Fibroblast of villous mesenchyme (primary cell): Measurements from ENCODE around the gene ITGA6. TPM values are rescaled to one million over a fixed set of nuclear protein-coding genes. Genes with fewer than 3 reads are reported as not detected.
A peak's percentile ranks its signal among the peaks of the same experiment; 100 is the strongest.

Source experiments
- DNase-seq: peaks from one replicate; pipeline ENCODE4 v3.0.0-alpha.2; 2010; ENCODE audit warnings: low read depth
- H3K4me3 ChIP-seq: 2 replicates; pipeline ENCODE4 v1.5.1; 2011; ENCODE audit warnings: low read depth, mild to moderate bottlenecking, low read length
- CTCF ChIP-seq: IDR thresholded peaks from 2 replicates; pipeline ENCODE4 v1.5.1; 2012; ENCODE audit warnings: low read depth, mild to moderate bottlenecking, low read length; ENCODE audit not compliant: insufficient read depth
- total RNA-seq: library from RNA; depleted of rRNA; stranded (reverse); fragments of >200 nt; gene quantifications from 2 replicates; pipeline ENCODE4 v1.2.3, GENCODE V29; 2012

ITGA6 gene
- total RNA-seq, 1 donor, result 131 TPM

GRCh38 chr2:172470958-172471922, 43.9 kb downstream of the ITGA6 start:
- no peak overlapping the region for H3K4me3 ChIP-seq
- DNase-seq, result no peak
- TF ChIP-seq CTCF, result no peak

GRCh38 chr2:172472446-172473033, 45.2 kb downstream of the ITGA6 start:
- DNase-seq, result no peak
- H3K4me3 ChIP-seq, result no peak overlapping the region
- TF ChIP-seq CTCF, result no peak

DNA sequence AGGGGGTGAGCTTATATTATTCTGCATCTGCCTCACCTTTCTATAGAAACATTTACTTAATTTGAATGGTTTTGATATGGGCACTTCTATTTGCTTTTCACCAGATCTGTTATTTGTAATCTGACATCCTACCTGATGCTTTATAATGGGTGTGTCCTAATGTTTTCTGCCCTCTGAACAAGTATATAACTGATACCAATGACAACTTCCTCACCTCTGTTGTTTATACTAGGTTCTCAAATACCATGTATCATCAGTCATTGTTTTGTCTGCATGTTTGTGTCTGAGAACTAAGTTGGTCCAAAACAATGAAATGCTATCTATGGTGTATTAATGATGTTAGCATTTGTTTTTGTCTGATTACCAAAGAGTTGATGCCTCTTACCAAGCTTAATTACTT, 45.8 kb downstream of the ITGA6 start:
- no peak overlapping the region for H3K4me3 ChIP-seq
- no peak for DNase-seq
- no peak for TF ChIP-seq CTCF

- no peak for TF ChIP-seq CTCF
- DNase-seq, result no peak
- no peak overlapping the region for H3K4me3 ChIP-seq
Measured at GRCh38 chr2:172478353-172478752, 51.0 kb downstream of the ITGA6 start.

DNA sequence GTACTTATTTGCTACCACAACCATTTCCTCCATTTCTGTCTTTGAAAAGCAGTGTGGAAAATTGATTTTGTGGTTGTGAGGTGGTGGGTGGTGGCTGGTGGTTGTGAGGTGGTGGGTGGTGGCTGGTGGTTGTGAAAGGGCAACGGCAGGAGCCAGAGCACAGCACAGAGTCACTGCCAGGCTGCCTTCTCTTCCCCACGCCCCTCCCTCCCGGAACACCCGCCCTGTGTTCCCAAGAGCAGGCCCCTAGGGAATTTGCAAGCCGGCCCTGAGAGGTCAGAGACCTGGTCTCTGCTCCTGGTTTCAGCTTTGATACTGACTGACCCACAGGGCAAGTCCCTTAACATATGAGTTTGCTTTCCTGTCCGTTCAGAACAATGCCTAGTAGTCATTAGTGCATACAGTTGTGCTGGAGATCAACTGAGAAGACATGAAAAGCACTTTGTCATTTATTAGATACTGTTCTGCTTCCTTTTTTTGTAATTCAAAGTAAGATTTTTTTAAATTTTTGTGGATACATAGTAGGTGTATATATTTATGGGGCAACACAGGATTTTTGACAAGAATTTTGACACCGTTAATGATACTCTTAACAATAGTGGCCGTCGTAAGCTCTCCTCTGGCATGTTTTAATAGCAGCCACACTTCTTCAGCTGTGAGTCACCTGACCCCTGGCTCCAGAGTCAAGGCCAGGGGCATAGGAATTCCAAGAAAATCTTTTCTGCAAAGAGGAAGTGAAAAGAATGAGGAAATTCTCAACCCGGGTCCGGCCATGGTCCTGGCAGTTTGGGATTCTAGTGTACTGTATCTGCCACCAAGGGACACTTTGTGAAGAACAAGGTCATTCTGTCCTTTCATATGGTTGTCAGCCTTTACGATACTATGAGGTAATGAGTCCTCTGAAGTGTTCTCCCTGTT, 53.2 kb downstream of the ITGA6 start:
- no peak for TF ChIP-seq CTCF
- H3K4me3 ChIP-seq, result no peak overlapping the region
- peak; percentile 57 for DNase-seq

GRCh38 chr2:172481507-172482262, 54.3 kb downstream of the ITGA6 start:
- TF ChIP-seq CTCF, result no peak
- H3K4me3 ChIP-seq, result no peak overlapping the region
- DNase-seq, result no peak
